Aortic smooth muscle cell (primary cell): Measurements from ENCODE around the gene GGTLC1. TPM values are rescaled to one million over a fixed set of nuclear protein-coding genes. Genes with fewer than 3 reads are reported as not detected.

Experiments
- total RNA-seq: library from RNA; depleted of rRNA; stranded (reverse); fragments of >200 nt; gene quantifications from 2 replicates; pipeline ENCODE4 v1.2.3, GENCODE V29; 2014

GGTLC1 gene
- total RNA-seq = not detected in 2 replicates

DNA sequence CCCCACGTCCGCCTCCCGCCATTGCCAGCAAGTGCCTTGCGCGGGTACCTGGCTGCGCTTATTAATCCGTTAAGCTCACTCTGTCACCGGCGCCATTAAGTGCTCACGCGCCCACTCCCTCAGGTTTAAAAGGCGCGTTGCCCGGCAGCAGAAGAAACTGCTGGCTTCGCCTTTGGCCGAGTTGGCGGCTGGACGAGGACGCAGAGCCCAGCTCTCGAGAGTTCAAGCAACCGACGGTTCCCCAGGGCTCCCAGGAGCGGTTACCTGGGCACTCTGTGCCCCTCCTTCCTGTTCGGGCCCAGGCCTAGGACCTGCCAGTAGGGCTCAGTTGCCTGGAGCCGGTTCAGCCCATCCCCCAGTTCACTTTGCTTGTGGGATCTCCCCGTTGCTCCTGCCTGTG lies at the start of gene GGTLC1:
TSS of gene GGTLC1 (minus strand) at position 219 of the 400 bp plus-strand sequence. CDS start 2,168 bp downstream, outside the sequence.

Other genes starting within 250 kb of the GGTLC1 start
- gene CST1, start 237.8 kb downstream of the GGTLC1 start, total RNA-seq = 0.37 and 48.1 TPM in 2 replicates
- gene CST2, start 162.1 kb downstream of the GGTLC1 start, total RNA-seq = 2.8 and 10.8 TPM in 2 replicates
- gene CST5, start 109.0 kb downstream of the GGTLC1 start, total RNA-seq = not detected in 2 replicates